H1 (cell line): ENCODE results near the gene SLC2A11.

Experiments used
- CHD1 ChIP-seq: IDR thresholded peaks from 2 replicates; pipeline ENCODE4 v1.6.1; 2012; ENCODE audit warnings: low read depth, low read length, improper control_type of control experiment
- CTCF ChIP-seq, 3 experiments: IDR thresholded peaks; 1 replicate in 2 of 3; 2 replicates in 1 of 3; pipeline versions ENCODE4 v1.5.1 to v1.6.1; 2011; ENCODE audit warnings: low read length in 3 of 3, mild to moderate bottlenecking in 3 of 3, inconsistent platforms in 2 of 3, low read depth in 1 of 3, moderate library complexity in 1 of 3; ENCODE audit not compliant: insufficient read depth in 1 of 3; ENCODE audit errors: control extremely low read depth in 1 of 3
- EZH2 ChIP-seq: fragments of 200-600 bp; sonication (generic); IDR thresholded peaks from 2 replicates; pipeline ENCODE4 v1.7.1; 2012; ENCODE audit warnings: low read depth, mild to moderate bottlenecking, moderate library complexity, low read length, inconsistent platforms; ENCODE audit not compliant: severe bottlenecking
- MAX ChIP-seq: IDR thresholded peaks from 2 replicates; pipeline ENCODE4 v1.6.1; 2012; ENCODE audit warnings: inconsistent platforms
- NRF1 ChIP-seq: IDR thresholded peaks from 2 replicates; pipeline ENCODE4 v1.6.1; 2011; ENCODE audit warnings: mild to moderate bottlenecking, low read depth, low read length, improper control_type of control experiment
- POLR2A ChIP-seq, 2 experiments: IDR thresholded peaks; 1 replicate in 1 of 2; 2 replicates in 1 of 2; pipeline ENCODE4 v1.6.1; 2011; ENCODE audit warnings: low read depth in 2 of 2, low read length in 2 of 2, mild to moderate bottlenecking in 2 of 2; ENCODE audit errors: control extremely low read depth in 1 of 2
- ZNF274 ChIP-seq: IDR thresholded peaks from 2 replicates; pipeline ENCODE4 v1.7.0; 2012; ENCODE audit warnings: low read length, borderline replicate concordance; ENCODE audit errors: extremely low read depth

GRCh38 chr22:23826510-23827350 lies 30.9 kb upstream of the SLC2A11 start:
- TF ChIP-seq CTCF (IDR thresholded peaks at IDR 0.05; ENCODE audit: control extremely low read depth in 1 of 3, insufficient read depth in 1 of 3, low read depth in 1 of 3, low read length in 3 of 3) (no peak), ZNF274 (no peak), POLR2A (IDR thresholded peaks at IDR 0.05; ENCODE audit: control extremely low read depth in 1 of 2, low read depth in 2 of 2, low read length in 2 of 2) (no peak), NRF1 (no peak), EZH2 (no peak), MAX (no peak), CHD1 (no peak)
